SKM-1 (cell line): ENCODE measurements around the gene RYR2.

Experiments
- DNase-seq: peaks from one replicate; lab custom pipeline; 2025; ENCODE audit not compliant: unreplicated experiment; lab: John Stamatoyannopoulos, UW

The RYR2 gene

GRCh38 chr1:237878406-237878805 lies 836.4 kb downstream of the RYR2 start:
- DNase-seq, result no peak

GRCh38 chr1:237879195-237879594 lies 837.2 kb downstream of the RYR2 start:
- no peak for DNase-seq
